Fibroblast of pulmonary artery (primary cell): ENCODE measurements around the gene SCYL2.
"Not testable (repeated sequence)": the region's sequence is repeated elsewhere in the genome, so short reads cannot be mapped to it uniquely, and the experiment has no call there.

Source experiments
- DNase-seq: peaks from one replicate; pipeline ENCODE4 v3.0.0-alpha.2; 2010; ENCODE audit warnings: low read depth
- H3K4me3 ChIP-seq: replicated peaks from 2 replicates; pipeline ENCODE4 v1.5.1; 2011; ENCODE audit warnings: low read depth, mild to moderate bottlenecking, control low read depth, low read length, moderate library complexity
- TF ChIP-seq, protein P1 (sequence below): IDR thresholded peaks from 2 replicates; pipeline ENCODE4 v1.5.1; 2011; ENCODE audit warnings: mild to moderate bottlenecking, control low read depth, low read length, inconsistent platforms; ENCODE audit errors: missing control alignments

The SCYL2 gene

DNA sequence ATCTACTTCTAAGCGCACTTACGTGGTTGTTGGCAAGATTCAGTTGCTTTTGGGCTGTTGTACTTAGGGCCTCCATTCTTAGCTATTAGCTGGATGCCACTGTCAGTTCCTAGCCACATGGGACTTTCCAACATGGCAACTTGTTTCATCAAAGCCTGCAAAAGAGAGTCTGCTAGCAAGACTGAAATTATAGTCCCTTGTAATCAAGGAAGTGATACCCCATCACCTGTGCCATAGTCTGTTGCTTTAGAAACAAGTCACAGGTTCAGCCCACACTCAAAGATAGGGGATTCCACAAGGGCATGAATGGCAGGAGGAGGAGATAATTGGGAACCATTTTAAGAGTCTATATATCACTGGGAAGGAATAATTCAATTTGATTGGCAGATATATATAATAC, 62.8 kb downstream of the SCYL2 start:
- no peak overlapping the region for H3K4me3 ChIP-seq
- TF ChIP-seq, protein P1, sequence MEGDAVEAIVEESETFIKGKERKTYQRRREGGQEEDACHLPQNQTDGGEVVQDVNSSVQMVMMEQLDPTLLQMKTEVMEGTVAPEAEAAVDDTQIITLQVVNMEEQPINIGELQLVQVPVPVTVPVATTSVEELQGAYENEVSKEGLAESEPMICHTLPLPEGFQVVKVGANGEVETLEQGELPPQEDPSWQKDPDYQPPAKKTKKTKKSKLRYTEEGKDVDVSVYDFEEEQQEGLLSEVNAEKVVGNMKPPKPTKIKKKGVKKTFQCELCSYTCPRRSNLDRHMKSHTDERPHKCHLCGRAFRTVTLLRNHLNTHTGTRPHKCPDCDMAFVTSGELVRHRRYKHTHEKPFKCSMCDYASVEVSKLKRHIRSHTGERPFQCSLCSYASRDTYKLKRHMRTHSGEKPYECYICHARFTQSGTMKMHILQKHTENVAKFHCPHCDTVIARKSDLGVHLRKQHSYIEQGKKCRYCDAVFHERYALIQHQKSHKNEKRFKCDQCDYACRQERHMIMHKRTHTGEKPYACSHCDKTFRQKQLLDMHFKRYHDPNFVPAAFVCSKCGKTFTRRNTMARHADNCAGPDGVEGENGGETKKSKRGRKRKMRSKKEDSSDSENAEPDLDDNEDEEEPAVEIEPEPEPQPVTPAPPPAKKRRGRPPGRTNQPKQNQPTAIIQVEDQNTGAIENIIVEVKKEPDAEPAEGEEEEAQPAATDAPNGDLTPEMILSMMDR: no peak
- no peak for DNase-seq

DNA sequence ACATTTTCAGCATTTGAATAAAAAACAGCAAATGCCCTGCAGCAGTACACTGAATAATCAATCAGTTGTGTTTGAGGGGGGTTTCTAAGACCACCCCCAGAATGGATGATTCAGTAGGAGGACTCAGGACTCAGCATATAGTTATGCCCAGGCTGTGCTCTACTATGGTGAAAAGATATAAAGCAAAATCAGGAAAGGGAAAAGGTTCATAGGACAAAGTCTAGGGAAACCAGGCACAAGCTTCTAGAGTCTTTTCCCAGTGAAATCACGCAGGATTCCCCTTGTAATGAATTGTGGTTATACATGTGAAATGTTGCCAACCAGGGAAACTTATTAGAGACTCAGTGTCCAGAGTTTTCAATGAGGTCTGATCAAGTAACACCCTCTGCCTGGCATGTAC, 64.9 kb downstream of the SCYL2 start:
- TF ChIP-seq, protein P1: no peak
- no peak overlapping the region for H3K4me3 ChIP-seq
- no peak for DNase-seq

DNA sequence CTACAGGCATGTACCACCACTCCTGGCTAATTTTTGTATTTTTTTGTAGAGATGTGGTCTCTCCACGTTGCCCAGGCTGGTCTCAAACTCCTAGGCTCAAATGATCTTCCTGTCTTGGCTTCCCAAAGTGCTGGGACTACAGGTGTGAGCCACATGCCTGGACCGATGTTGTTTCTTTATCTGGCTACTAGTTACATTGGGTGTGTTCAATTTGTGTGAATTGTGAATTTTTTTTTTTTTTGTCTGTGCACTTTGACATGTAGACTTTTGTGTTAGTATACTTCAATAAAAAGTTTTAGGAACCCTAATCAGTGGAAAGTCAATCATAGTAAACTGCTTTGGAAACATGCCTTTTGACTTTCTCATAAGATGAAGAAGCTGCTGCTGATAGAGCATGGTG, 65.9 kb downstream of the SCYL2 start:
- TF ChIP-seq, protein P1: no peak
- H3K4me3 ChIP-seq: no peak overlapping the region
- no peak for DNase-seq

DNA sequence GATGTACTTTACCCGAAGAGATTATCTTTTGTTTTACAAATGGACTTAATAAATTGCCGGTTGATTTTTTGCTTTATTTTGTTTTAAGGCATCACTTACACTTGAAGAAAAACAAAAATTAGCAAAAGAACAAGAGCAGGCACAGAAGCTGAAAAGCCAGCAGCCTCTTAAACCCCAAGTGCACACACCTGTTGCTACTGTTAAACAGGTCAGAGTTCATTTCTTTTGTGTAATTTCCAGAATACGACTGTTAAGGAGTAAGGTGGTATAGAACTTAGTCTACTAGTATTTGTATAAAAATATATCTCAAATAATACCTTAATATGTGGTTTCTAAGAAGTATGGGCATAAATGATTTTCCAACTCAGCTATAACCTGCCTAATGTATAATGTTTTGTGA, 70.3 kb downstream of the SCYL2 start:
- DNase-seq: no peak
- no peak overlapping the region for H3K4me3 ChIP-seq
- TF ChIP-seq, protein P1: no peak

DNA sequence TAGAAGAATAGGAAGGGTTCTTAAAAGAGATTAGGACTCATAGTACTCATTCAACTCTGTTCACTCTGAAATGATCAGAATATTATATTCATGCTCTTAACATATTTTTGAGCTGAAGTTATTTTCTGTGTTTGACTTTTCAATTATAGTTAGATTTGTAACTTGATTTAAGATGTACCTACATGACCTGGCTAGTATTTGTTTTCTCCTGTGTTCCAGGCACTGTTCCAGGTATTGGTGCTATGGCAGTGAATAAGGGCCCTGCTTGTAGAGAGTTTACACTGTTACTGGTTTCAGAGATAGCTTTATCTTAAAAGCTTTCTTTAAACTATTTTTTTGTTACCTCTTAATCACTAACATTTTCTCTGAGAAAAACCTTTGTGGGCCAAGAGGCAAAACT, 70.8 kb downstream of the SCYL2 start:
- TF ChIP-seq, protein P1: no peak
- no peak overlapping the region for H3K4me3 ChIP-seq
- DNase-seq: no peak

DNA sequence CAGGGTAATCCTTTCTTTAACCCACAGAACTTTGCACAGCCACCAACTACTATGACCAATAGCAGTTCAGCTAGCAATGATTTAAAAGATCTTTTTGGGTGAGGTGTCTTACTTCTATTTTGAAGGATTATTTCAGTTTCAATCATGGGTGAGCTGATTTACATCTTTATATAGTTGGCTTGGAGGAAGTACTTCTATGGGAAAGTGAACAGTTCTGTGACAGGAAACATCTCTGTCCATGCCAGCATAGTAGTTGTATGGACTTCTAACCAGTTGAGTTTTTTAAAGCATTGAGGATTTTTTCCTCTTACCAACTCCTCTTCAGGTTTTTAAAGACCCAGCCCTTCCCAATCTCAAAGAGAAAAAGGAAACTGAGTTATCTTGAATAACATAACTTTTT, 72.1 kb downstream of the SCYL2 start:
- TF ChIP-seq, protein P1: no peak
- H3K4me3 ChIP-seq: no peak overlapping the region
- no peak for DNase-seq

DNA sequence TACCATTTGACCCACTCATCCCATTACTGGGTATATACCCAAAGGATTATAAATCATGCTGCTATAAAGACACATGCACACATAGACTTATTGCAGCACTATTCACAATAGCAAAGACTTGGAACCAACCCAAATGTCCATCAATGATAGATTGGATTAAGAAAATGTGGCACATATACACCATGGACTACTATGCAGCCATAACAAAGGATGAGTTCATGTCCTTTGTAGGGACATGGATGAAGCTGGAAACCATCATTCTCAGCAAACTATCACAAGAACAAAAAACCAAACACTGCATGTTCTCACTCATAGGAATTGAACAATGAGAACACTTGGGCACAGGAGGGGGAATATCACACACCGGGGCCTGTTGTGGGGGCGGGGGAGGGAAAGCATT, 75.9 kb downstream of the SCYL2 start:
- H3K4me3 ChIP-seq, DNase-seq: not testable (repeated sequence)

DNA sequence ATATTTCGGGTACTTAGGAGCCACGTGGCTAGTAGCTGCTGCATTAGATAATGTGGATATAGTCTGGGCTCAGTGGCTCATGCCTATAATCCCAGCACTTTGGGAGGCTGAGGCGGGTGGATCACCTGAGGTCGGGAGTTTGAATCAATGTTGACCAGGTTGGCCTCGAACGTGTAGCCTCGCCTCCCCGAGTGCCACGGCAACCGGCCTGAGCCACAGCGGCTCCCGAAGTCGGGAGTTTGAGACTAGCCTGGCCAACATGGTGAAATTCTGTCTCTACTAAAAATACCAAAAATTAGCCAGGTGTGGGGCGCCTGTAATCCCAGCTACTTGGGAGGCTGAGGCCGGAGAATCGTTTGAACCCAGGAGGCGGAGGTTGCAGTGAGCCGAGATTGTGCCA, 77.4 kb downstream of the SCYL2 start:
- H3K4me3 ChIP-seq, DNase-seq: not testable (repeated sequence)
